HG03280 (cell line): ENCODE results near the gene CFAP97D2.
"Not testable (repeated sequence)": the region's sequence is repeated elsewhere in the genome, so short reads cannot be mapped to it uniquely, and the experiment has no call there.

Experiments
- ATAC-seq: cut with Tn5 transposase; IDR thresholded peaks from one replicate; pipeline ENCODE4 v1.9.1; 2021; ENCODE audit warnings: mild to moderate bottlenecking, moderate library complexity; ENCODE audit not compliant: unreplicated experiment

Gene CFAP97D2

GRCh38 chr13:114155926-114156883 lies 22.9 kb upstream of the CFAP97D2 start:
- ATAC-seq, result no peak

GRCh38 chr13:114157869-114158495 lies 21.1 kb upstream of the CFAP97D2 start:
- no peak for ATAC-seq

GRCh38 chr13:114158869-114159666 lies 20.0 kb upstream of the CFAP97D2 start:
- not testable (repeated sequence) for ATAC-seq

GRCh38 chr13:114161028-114161556 lies 18.0 kb upstream of the CFAP97D2 start:
- no peak for ATAC-seq

- no peak for ATAC-seq
Measured at GRCh38 chr13:114161644-114162532, 17.2 kb upstream of the CFAP97D2 start.

GRCh38 chr13:114162533-114162922 lies 16.5 kb upstream of the CFAP97D2 start:
- no peak for ATAC-seq

- ATAC-seq, result no peak
Measured at GRCh38 chr13:114164053-114164452, 15.0 kb upstream of the CFAP97D2 start.

- no peak for ATAC-seq
Measured at GRCh38 chr13:114164681-114165429, 14.2 kb upstream of the CFAP97D2 start.

GRCh38 chr13:114166381-114167131 lies 12.5 kb upstream of the CFAP97D2 start:
- ATAC-seq, result no peak

GRCh38 chr13:114167426-114167825 lies 11.6 kb upstream of the CFAP97D2 start:
- ATAC-seq, result no peak

- ATAC-seq, result no peak
Measured at GRCh38 chr13:114167885-114168284, 11.2 kb upstream of the CFAP97D2 start.

GRCh38 chr13:114173272-114173671 lies 5.8 kb upstream of the CFAP97D2 start:
- ATAC-seq, result no peak

- ATAC-seq, result no peak
Measured at GRCh38 chr13:114173745-114174144, 5.3 kb upstream of the CFAP97D2 start.

- no peak for ATAC-seq
Measured at GRCh38 chr13:114174529-114174961, 4.5 kb upstream of the CFAP97D2 start.

- not testable (repeated sequence) for ATAC-seq
Measured at GRCh38 chr13:114176359-114176902, 2.6 kb upstream of the CFAP97D2 start.

GRCh38 chr13:114177245-114178010 lies 1.6 kb upstream of the CFAP97D2 start:
- ATAC-seq, result no peak

- no peak for ATAC-seq
Measured at GRCh38 chr13:114185182-114185971, 6.3 kb downstream of the CFAP97D2 start.
